HUES6 (cell line): Measurements from ENCODE around the gene PPM1K.
"Not testable (repeated sequence)": the region's sequence is repeated elsewhere in the genome, so short reads cannot be mapped to it uniquely, and the experiment has no call there.

Experiments
- H3K27ac ChIP-seq: 2 replicates; pipeline ENCODE4 v1.7.0; 2013; ENCODE audit warnings: low read depth, mild to moderate bottlenecking, low read length, inconsistent platforms
- H3K27me3 ChIP-seq: 2 replicates; pipeline ENCODE4 v1.6.1; 2013; ENCODE audit warnings: low read length; ENCODE audit not compliant: control insufficient read depth, insufficient read depth
- H3K36me3 ChIP-seq: 2 replicates; pipeline ENCODE4 v1.6.1; 2013; ENCODE audit warnings: low read length; ENCODE audit not compliant: control insufficient read depth, insufficient read depth
- H3K4me1 ChIP-seq: 2 replicates; pipeline ENCODE4 v1.6.1; 2013; ENCODE audit warnings: low read length; ENCODE audit not compliant: control insufficient read depth, insufficient read depth
- H3K4me3 ChIP-seq: 2 replicates; pipeline ENCODE4 v1.5.1; 2013; ENCODE audit warnings: low read depth, low read length
- H3K9ac ChIP-seq: one replicate; pipeline ENCODE4 v1.6.1; 2013; ENCODE audit warnings: mild to moderate bottlenecking, low read length
- H3K9me3 ChIP-seq: 2 replicates; pipeline ENCODE4 v1.6.1; 2013; ENCODE audit warnings: low read depth, low read length; ENCODE audit not compliant: control insufficient read depth, insufficient read depth

Gene PPM1K

GRCh38 chr4:88284439-88285234 lies at the start of gene PPM1K:
Gene PPM1K, minus strand, starts transcription at chr4:88284561. Its CDS starts 5,978 bp downstream, at chr4:88278583.
- H3K4me1 ChIP-seq, result peaks cover 22% of the 10 kb centered on the region; the same call in 1 of the 2 replicates
- H3K4me3 ChIP-seq, result peak within 1 kb of the TSS; percentile 92
- no peaks in the 10 kb centered on the region for H3K9me3 ChIP-seq
- peak within 1 kb of the TSS; percentile 73; the same call in 1 of the 2 replicates for H3K27ac ChIP-seq
- peak within 1 kb of the TSS; percentile 91 for H3K9ac ChIP-seq
- no peaks in the 10 kb centered on the region for H3K36me3 ChIP-seq
- H3K27me3 ChIP-seq, result peaks cover 7% of the 10 kb centered on the region; the same call in 1 of the 2 replicates

- no peak overlapping the region for H3K27ac ChIP-seq
- H3K36me3 ChIP-seq, result no peaks in the 10 kb centered on the region
- no peak overlapping the region for H3K9ac ChIP-seq
- H3K4me1 ChIP-seq, result peaks cover 7% of the 10 kb centered on the region; the same call in 1 of the 2 replicates
- H3K4me3 ChIP-seq, result no peak overlapping the region
- H3K9me3 ChIP-seq, result no peaks in the 10 kb centered on the region; the same call in 1 of the 2 replicates
- no peaks in the 10 kb centered on the region for H3K27me3 ChIP-seq
These were observed 49.5 kb upstream of the PPM1K start for GRCh38 chr4:88333741-88334405.

- H3K27ac ChIP-seq, result no peak overlapping the region
- H3K36me3 ChIP-seq, result no peaks in the 10 kb centered on the region
- H3K27me3 ChIP-seq, result no peaks in the 10 kb centered on the region
- no peaks in the 10 kb centered on the region for H3K9me3 ChIP-seq
- H3K4me1 ChIP-seq, result no peaks in the 10 kb centered on the region
- H3K9ac ChIP-seq, result no peak overlapping the region
- no peak overlapping the region for H3K4me3 ChIP-seq
These were observed 43.3 kb upstream of the PPM1K start for GRCh38 chr4:88327665-88328064.

- Histone ChIP-seq H3K4me1 (peaks cover 14% of the 10 kb centered on the region), H3K4me3 (no peak overlapping the region; the same call in 1 of the 2 replicates), H3K9ac (peak overlapping the region; percentile 41), H3K27ac (peak overlapping the region; percentile 12; the same call in 1 of the 2 replicates), H3K27me3 (no peaks in the 10 kb centered on the region), H3K36me3 (no peaks in the 10 kb centered on the region), H3K9me3 (peaks cover 5% of the 10 kb centered on the region; the same call in 1 of the 2 replicates)
These were observed 36.5 kb upstream of the PPM1K start for GRCh38 chr4:88320780-88321373.

GRCh38 chr4:88320224-88320779 lies 35.9 kb upstream of the PPM1K start:
- Histone ChIP-seq H3K9ac (peak overlapping the region; percentile 41), H3K27me3 (no peaks in the 10 kb centered on the region), H3K9me3 (peaks cover 5% of the 10 kb centered on the region; the same call in 1 of the 2 replicates), H3K27ac (peak overlapping the region; percentile 12; the same call in 1 of the 2 replicates), H3K4me3 (no peak overlapping the region; the same call in 1 of the 2 replicates), H3K36me3 (no peaks in the 10 kb centered on the region), H3K4me1 (peaks cover 14% of the 10 kb centered on the region)

- no peak overlapping the region for H3K9ac ChIP-seq
- no peaks in the 10 kb centered on the region for H3K27me3 ChIP-seq
- no peak overlapping the region for H3K27ac ChIP-seq
- no peak overlapping the region for H3K4me3 ChIP-seq
- no peaks in the 10 kb centered on the region for H3K36me3 ChIP-seq
- peaks cover 14% of the 10 kb centered on the region for H3K4me1 ChIP-seq
- H3K9me3 ChIP-seq, result peaks cover 5% of the 10 kb centered on the region; the same call in 1 of the 2 replicates
These were observed 34.5 kb upstream of the PPM1K start for GRCh38 chr4:88318751-88319350.

GRCh38 chr4:88315460-88316017 lies 31.2 kb upstream of the PPM1K start:
- H3K9ac ChIP-seq, result no peak overlapping the region
- no peaks in the 10 kb centered on the region for H3K27me3 ChIP-seq
- peaks cover 11% of the 10 kb centered on the region for H3K4me1 ChIP-seq
- H3K27ac ChIP-seq, result no peak overlapping the region
- H3K9me3 ChIP-seq, result peaks cover 5% of the 10 kb centered on the region
- H3K36me3 ChIP-seq, result no peaks in the 10 kb centered on the region
- H3K4me3 ChIP-seq, result no peak overlapping the region

- not testable (repeated sequence) for H3K4me1 ChIP-seq, H3K27me3 ChIP-seq, H3K27ac ChIP-seq, H3K9me3 ChIP-seq, H3K9ac ChIP-seq, H3K36me3 ChIP-seq, H3K4me3 ChIP-seq
These were observed 28.8 kb upstream of the PPM1K start for GRCh38 chr4:88313088-88313624.

- no peaks in the 10 kb centered on the region for H3K4me1 ChIP-seq
- H3K36me3 ChIP-seq, result no peaks in the 10 kb centered on the region
- no peaks in the 10 kb centered on the region for H3K27me3 ChIP-seq
- no peak overlapping the region for H3K9ac ChIP-seq
- no peaks in the 10 kb centered on the region; the same call in 1 of the 2 replicates for H3K9me3 ChIP-seq
- H3K4me3 ChIP-seq, result no peak overlapping the region
- H3K27ac ChIP-seq, result no peak overlapping the region
These were observed 24.2 kb upstream of the PPM1K start for GRCh38 chr4:88308587-88308986.
